ENCODE results near the gene WDR18. TPM values are rescaled to one million over a fixed set of nuclear protein-coding genes. Genes with fewer than 3 reads are reported as not detected.

Gene WDR18
- total RNA-seq, 2 donors from 2014 or later: 68.6 to 85.6 TPM

DNA sequence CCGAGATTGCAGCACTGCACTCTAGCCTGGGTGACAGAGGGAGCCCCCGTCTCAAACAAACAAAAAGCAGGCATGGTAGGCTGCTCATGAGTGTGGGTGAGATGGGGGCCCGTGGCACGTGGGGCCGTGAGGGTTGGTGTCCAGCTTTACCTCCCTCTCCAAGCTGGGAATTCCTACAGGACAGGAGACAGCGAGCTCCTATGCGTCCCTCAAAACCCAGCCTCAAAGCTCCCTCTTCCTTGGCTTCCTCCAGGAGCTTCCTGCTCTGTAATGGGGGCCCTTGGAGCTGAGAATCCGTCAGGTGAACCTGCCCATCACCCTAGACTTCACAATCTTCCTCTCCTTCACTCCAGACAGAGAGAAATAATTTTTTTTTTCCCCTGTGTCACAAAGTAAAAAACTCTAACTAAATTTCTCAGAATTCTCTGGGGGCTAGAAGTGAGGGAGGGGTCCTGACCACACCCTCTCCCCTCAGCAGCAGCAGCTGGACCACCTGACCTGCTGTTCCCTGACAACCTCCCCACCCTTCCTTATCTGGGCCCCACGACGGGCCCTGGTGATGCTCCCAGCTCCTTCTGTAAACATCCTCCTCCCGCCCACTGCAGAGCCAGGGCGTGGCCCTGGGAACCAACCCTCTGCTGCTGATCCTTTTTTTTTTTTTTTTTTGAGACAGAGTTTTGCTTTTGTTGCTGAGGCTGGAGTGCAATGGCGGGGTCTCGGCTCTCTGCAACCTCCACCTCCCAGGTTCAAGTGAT is 22.1 kb upstream of the WDR18 start:
- TF ChIP-seq, protein P1, sequence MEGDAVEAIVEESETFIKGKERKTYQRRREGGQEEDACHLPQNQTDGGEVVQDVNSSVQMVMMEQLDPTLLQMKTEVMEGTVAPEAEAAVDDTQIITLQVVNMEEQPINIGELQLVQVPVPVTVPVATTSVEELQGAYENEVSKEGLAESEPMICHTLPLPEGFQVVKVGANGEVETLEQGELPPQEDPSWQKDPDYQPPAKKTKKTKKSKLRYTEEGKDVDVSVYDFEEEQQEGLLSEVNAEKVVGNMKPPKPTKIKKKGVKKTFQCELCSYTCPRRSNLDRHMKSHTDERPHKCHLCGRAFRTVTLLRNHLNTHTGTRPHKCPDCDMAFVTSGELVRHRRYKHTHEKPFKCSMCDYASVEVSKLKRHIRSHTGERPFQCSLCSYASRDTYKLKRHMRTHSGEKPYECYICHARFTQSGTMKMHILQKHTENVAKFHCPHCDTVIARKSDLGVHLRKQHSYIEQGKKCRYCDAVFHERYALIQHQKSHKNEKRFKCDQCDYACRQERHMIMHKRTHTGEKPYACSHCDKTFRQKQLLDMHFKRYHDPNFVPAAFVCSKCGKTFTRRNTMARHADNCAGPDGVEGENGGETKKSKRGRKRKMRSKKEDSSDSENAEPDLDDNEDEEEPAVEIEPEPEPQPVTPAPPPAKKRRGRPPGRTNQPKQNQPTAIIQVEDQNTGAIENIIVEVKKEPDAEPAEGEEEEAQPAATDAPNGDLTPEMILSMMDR (conservative IDR thresholded peaks at IDR 0.05): no peak
- Histone ChIP-seq H3K36me3 (ENCODE audit: control insufficient read depth, insufficient read depth, low read length) (peaks cover 63% of the 10 kb centered on the region), H3K4me1 (ENCODE audit: control insufficient read depth, insufficient read depth, low read length) (no peaks in the 10 kb centered on the region), H3K9ac (ENCODE audit: extremely low read depth, low read length, poor library complexity, severe bottlenecking) (no peak overlapping the region), H3K27me3 (ENCODE audit: control insufficient read depth, insufficient read depth, low read length, poor library complexity, severe bottlenecking) (no peaks in the 10 kb centered on the region), H3K27ac (ENCODE audit: low read depth, low read length) (no peak overlapping the region), H3K9me3 (ENCODE audit: control insufficient read depth, low read length) (peaks cover 9% of the 10 kb centered on the region), H3K4me3 (ENCODE audit: low read length) (no peak overlapping the region)
- H3K36me3 Mint-ChIP-seq (ENCODE audit: low read depth): peaks cover 68% of the 10 kb centered on the region
- no peaks in the 10 kb centered on the region for H3K4me1 Mint-ChIP-seq
- H3K9me3 Mint-ChIP-seq: peaks cover 7% of the 10 kb centered on the region
- H3K27ac Mint-ChIP-seq: no peak overlapping the region
- no peaks in the 10 kb centered on the region for H3K27me3 Mint-ChIP-seq (ENCODE audit: insufficient read depth)
- DNase-seq: no peak
- no peak overlapping the region for H3K4me3 Mint-ChIP-seq
- 81 to 84% methylated on average over 8 to 12 of the region's 14 CpGs for WGBS, 2 experiments (ENCODE audit: insufficient coverage in 1 of 2, insufficient read length in 1 of 2)

DNA sequence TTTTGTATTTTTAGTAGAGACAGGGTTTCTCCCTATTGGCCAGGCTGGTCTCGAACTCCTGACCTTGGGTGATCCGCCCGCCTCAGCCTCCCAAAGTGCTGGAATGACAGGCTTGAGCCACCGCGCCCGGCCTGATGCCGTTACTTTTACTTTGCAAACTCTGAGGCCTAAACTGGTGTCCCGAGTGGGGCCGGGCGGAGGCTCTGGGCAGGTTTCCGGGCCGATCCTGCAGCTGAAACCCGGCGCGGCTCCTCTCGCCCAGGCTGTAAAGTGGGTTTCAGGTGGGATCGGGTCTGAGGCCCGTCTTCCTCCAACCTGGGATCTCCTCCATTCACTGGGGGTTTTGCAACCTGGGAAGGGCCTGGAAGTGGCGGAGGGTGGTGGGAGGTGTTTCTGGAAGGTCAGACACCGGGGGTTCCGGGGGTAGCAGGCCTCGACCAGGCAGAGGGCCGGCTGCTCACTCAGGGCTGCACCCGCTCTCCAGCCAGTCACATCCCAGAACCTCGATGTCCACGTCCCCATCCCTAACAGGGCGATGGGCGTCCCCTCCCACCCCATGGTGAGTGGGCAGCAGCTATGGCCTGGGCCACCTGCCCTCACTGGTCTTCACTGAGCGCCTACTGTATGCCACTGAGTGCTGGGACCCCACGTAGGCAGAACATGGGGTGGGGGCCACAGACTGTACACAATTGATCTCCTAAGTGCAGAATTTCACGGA is 21.3 kb upstream of the WDR18 start:
- DNase-seq: no peak
- Mint-ChIP-seq H3K4me3 (no peak overlapping the region), H3K27ac (no peak overlapping the region), H3K9me3 (peaks cover 11% of the 10 kb centered on the region), H3K36me3 (ENCODE audit: low read depth) (peaks cover 76% of the 10 kb centered on the region), H3K27me3 (ENCODE audit: insufficient read depth) (no peaks in the 10 kb centered on the region), H3K4me1 (no peaks in the 10 kb centered on the region)
- Histone ChIP-seq H3K4me3 (ENCODE audit: low read length) (no peak overlapping the region), H3K36me3 (ENCODE audit: control insufficient read depth, insufficient read depth, low read length) (peaks cover 69% of the 10 kb centered on the region), H3K9ac (ENCODE audit: extremely low read depth, low read length, poor library complexity, severe bottlenecking) (no peak overlapping the region), H3K4me1 (ENCODE audit: control insufficient read depth, insufficient read depth, low read length) (no peaks in the 10 kb centered on the region), H3K27ac (ENCODE audit: low read depth, low read length) (no peak overlapping the region), H3K27me3 (ENCODE audit: control insufficient read depth, insufficient read depth, low read length, poor library complexity, severe bottlenecking) (no peaks in the 10 kb centered on the region), H3K9me3 (ENCODE audit: control insufficient read depth, low read length) (peaks cover 15% of the 10 kb centered on the region)
- TF ChIP-seq, protein P1 (conservative IDR thresholded peaks at IDR 0.05): no peak
- WGBS, 2 experiments (ENCODE audit: insufficient coverage in 1 of 2, insufficient read length in 1 of 2): 87 to 94% methylated on average over 17 to 31 of the region's 31 CpGs

DNA sequence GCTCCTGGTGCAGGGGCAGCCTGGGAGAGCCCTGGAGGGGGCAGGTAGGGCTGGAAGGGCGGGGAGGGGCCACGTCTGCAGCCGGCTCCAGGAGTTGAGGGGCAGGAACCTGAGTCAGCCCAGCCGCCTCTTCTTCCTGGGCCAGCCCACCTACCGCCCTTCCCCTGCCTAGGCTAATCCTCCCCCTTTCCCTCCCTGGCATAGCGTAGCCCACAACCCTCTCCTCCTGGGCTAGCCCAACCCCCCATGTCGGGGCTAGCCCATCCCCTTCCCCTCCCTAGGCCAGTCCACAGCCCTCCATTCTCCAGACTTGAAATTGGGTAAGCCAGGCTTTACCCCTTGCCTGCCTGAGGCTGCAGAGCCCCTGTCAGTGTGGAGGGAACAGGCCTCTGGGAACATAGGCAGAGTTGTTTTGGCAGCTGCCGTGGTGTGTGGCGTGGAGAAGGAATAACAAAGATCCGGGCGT is 20.6 kb upstream of the WDR18 start:
- H3K27ac ChIP-seq (ENCODE audit: low read depth, low read length): no peak overlapping the region
- Mint-ChIP-seq H3K27ac (no peak overlapping the region), H3K9me3 (peaks cover 15% of the 10 kb centered on the region), H3K4me3 (no peak overlapping the region), H3K36me3 (ENCODE audit: low read depth) (peaks cover 80% of the 10 kb centered on the region), H3K27me3 (ENCODE audit: insufficient read depth) (no peaks in the 10 kb centered on the region), H3K4me1 (no peaks in the 10 kb centered on the region)
- no peak overlapping the region for H3K4me3 ChIP-seq (ENCODE audit: low read length)
- no peak for DNase-seq
- no peaks in the 10 kb centered on the region for H3K4me1 ChIP-seq (ENCODE audit: control insufficient read depth, insufficient read depth, low read length)
- H3K9me3 ChIP-seq (ENCODE audit: control insufficient read depth, low read length): peaks cover 19% of the 10 kb centered on the region
- no peaks in the 10 kb centered on the region for H3K27me3 ChIP-seq (ENCODE audit: control insufficient read depth, insufficient read depth, low read length, poor library complexity, severe bottlenecking)
- peaks cover 73% of the 10 kb centered on the region for H3K36me3 ChIP-seq (ENCODE audit: control insufficient read depth, insufficient read depth, low read length)
- WGBS, 2 experiments (ENCODE audit: insufficient coverage in 1 of 2, insufficient read length in 1 of 2): 88 to 93% methylated on average over 6 to 11 of the region's 11 CpGs
- TF ChIP-seq, protein P1 (conservative IDR thresholded peaks at IDR 0.05): no peak
- H3K9ac ChIP-seq (ENCODE audit: extremely low read depth, low read length, poor library complexity, severe bottlenecking): no peak overlapping the region

All from endodermal cell (in vitro differentiated cells).